ENCODE measurements around the gene FEZ2.

- no peak for TF ChIP-seq CTCF (IDR thresholded peaks at IDR 0.05)
- TF ChIP-seq TCF7L2 (IDR thresholded peaks at IDR 0.05; ENCODE audit: low read depth, low read length), result no peak
- TF ChIP-seq POLR2AphosphoS5 (IDR thresholded peaks at IDR 0.05; ENCODE audit: low read depth, low read length), result no peak
- no peak for TF ChIP-seq REST (IDR thresholded peaks at IDR 0.05; ENCODE audit: insufficient read depth in 1 of 2, low read depth in 2 of 2, low read length in 1 of 2)
Measured at GRCh38 chr2:36626756-36627155, 28.8 kb upstream of the FEZ2 start.

Measured in Panc1 (cell line).